KBM-7 (cell line): ENCODE results near the gene MZB1.
"Not testable (repeated sequence)": the region's sequence is repeated elsewhere in the genome, so short reads cannot be mapped to it uniquely, and the experiment has no call there.

Experiments used
- DNase-seq: peaks from one replicate; pipeline ENCODE4 v3.0.0-alpha.2; 2015
- in situ Hi-C: fragments of 300-500 bp; cut with MboI; formaldehyde crosslinking; loops from 2 replicates; pipeline ENCODE4 v1.14.3; 2020; ENCODE audit warnings: low sequenced_read_pairs, low pct_unique_long_range_greater_than_20kb, mixed read lengths

Gene MZB1

GRCh38 chr5:139394123-139394653, 4.5 kb upstream of the MZB1 start:
- no peak for DNase-seq
- in situ Hi-C loops, result no loop called here

- in situ Hi-C loops, result no loop called here
- no peak for DNase-seq
These were observed 3.9 kb upstream of the MZB1 start for GRCh38 chr5:139393497-139394122.

- DNase-seq, result peak; percentile 95
- in situ Hi-C loops, result no loop called here
These were observed 3.2 kb upstream of the MZB1 start for GRCh38 chr5:139392678-139393496.

GRCh38 chr5:139392324-139392677, 2.6 kb upstream of the MZB1 start:
- in situ Hi-C loops, result no loop called here
- DNase-seq, result no peak

- DNase-seq, result no peak
- in situ Hi-C loops, result no loop called here
These were observed 2.0 kb upstream of the MZB1 start for GRCh38 chr5:139391570-139392323.

- in situ Hi-C loops, result no loop called here
- no peak for DNase-seq
These were observed 1.2 kb upstream of the MZB1 start for GRCh38 chr5:139390639-139391569.

GRCh38 chr5:139388198-139388821, 1.4 kb downstream of the MZB1 start:
- in situ Hi-C loops, result no loop called here
- peak; percentile 90 for DNase-seq

- DNase-seq, result peak; percentile 24
- in situ Hi-C loops, result no loop called here
These were observed 2.0 kb downstream of the MZB1 start for GRCh38 chr5:139387611-139388197.

GRCh38 chr5:139386956-139387355, 2.8 kb downstream of the MZB1 start:
- DNase-seq, in situ Hi-C loops: not testable (repeated sequence)

GRCh38 chr5:139386050-139386438, 3.7 kb downstream of the MZB1 start:
- DNase-seq, result no peak
- in situ Hi-C loops, result no loop called here

- in situ Hi-C loops, result no loop called here
- DNase-seq, result peak; percentile 29
These were observed 4.4 kb downstream of the MZB1 start for GRCh38 chr5:139385061-139386049.

- DNase-seq, result no peak
- in situ Hi-C loops, result no loop called here
These were observed 5.1 kb downstream of the MZB1 start for GRCh38 chr5:139384591-139385051.

GRCh38 chr5:139383993-139384590, 5.6 kb downstream of the MZB1 start:
- no peak for DNase-seq

GRCh38 chr5:139383275-139383992, 6.3 kb downstream of the MZB1 start, which contains the start of gene SLC23A1:
SLC23A1 (minus strand) TSS chr5:139383297; CDS start chr5:139383253, 44 bp downstream.
- DNase-seq, result no peak
- in situ Hi-C loops, result no loop called here

More at GRCh38 chr5:139383993-139384590, 5.6 kb downstream of the MZB1 start:
- in situ Hi-C loops, result no loop called here

GRCh38 chr5:139382807-139383206, 6.9 kb downstream of the MZB1 start:
- no peak for DNase-seq
- in situ Hi-C loops, result no loop called here
